IPS-18a (cell line): Measurements from ENCODE around the gene CATSPER4.

Source experiments
- H3K27ac ChIP-seq: one replicate; pipeline ENCODE4 v1.5.1; 2013; ENCODE audit warnings: low read length
- H3K27me3 ChIP-seq: one replicate; pipeline ENCODE4 v1.6.1; 2013; ENCODE audit warnings: mild to moderate bottlenecking, low read length; ENCODE audit not compliant: control insufficient read depth, insufficient read depth
- H3K36me3 ChIP-seq: one replicate; pipeline ENCODE4 v1.6.1; 2013; ENCODE audit warnings: low read depth, low read length; ENCODE audit not compliant: control insufficient read depth
- H3K4me1 ChIP-seq: one replicate; pipeline ENCODE4 v1.6.1; 2013; ENCODE audit warnings: low read depth, low read length; ENCODE audit not compliant: control insufficient read depth
- H3K4me3 ChIP-seq: one replicate; pipeline ENCODE4 v1.5.1; 2013; ENCODE audit warnings: low read length
- H3K9ac ChIP-seq: one replicate; pipeline ENCODE4 v1.6.1; 2013; ENCODE audit warnings: mild to moderate bottlenecking, low read length, moderate library complexity
- H3K9me3 ChIP-seq: one replicate; pipeline ENCODE4 v1.6.1; 2013; ENCODE audit warnings: low read depth, low read length; ENCODE audit not compliant: control insufficient read depth

The CATSPER4 gene

GRCh38 chr1:26184086-26184485 lies 6.3 kb upstream of the CATSPER4 start:
- Histone ChIP-seq H3K27ac (no peak overlapping the region), H3K27me3 (no peaks in the 10 kb centered on the region), H3K9me3 (no peaks in the 10 kb centered on the region), H3K4me3 (no peak overlapping the region), H3K4me1 (no peaks in the 10 kb centered on the region), H3K36me3 (no peaks in the 10 kb centered on the region), H3K9ac (no peak overlapping the region)

GRCh38 chr1:26184883-26185282 lies 5.5 kb upstream of the CATSPER4 start:
- Histone ChIP-seq H3K27me3 (no peaks in the 10 kb centered on the region), H3K9me3 (no peaks in the 10 kb centered on the region), H3K4me1 (peaks cover 1% of the 10 kb centered on the region), H3K9ac (no peak overlapping the region), H3K27ac (no peak overlapping the region), H3K36me3 (peaks cover 4% of the 10 kb centered on the region), H3K4me3 (no peak overlapping the region)

- H3K4me3 ChIP-seq, result no peak overlapping the region
- no peak overlapping the region for H3K9ac ChIP-seq
- H3K27ac ChIP-seq, result no peak overlapping the region
- H3K9me3 ChIP-seq, result no peaks in the 10 kb centered on the region
- no peaks in the 10 kb centered on the region for H3K27me3 ChIP-seq
- H3K36me3 ChIP-seq, result peaks cover 4% of the 10 kb centered on the region
- H3K4me1 ChIP-seq, result peaks cover 12% of the 10 kb centered on the region
Observed at GRCh38 chr1:26187882-26188281, 2.5 kb upstream of the CATSPER4 start.

DNA sequence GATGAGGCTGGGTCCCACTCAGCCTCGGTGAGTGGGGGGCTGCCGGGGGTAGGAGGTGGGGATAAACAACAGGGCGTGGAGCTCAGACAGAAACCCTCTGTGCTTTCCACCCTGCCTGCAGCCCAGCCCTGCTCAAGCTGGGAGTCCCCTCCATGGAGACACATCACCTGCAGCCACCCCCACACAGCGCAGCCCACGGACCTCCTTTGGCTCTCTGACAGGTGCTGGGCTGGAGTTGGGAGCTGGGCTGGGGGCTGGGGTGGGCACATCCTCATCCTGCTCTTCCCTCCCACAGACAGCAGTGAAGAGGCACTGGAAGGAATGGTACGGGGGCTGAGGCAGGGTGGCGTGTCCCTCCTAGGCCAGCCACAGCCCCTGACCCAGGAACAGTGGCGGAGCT lies 1.9 kb upstream of the CATSPER4 start:
- Histone ChIP-seq H3K27ac (no peak overlapping the region), H3K4me1 (peaks cover 12% of the 10 kb centered on the region), H3K27me3 (no peaks in the 10 kb centered on the region), H3K9me3 (no peaks in the 10 kb centered on the region), H3K9ac (no peak overlapping the region), H3K36me3 (peaks cover 4% of the 10 kb centered on the region), H3K4me3 (no peak overlapping the region)

DNA sequence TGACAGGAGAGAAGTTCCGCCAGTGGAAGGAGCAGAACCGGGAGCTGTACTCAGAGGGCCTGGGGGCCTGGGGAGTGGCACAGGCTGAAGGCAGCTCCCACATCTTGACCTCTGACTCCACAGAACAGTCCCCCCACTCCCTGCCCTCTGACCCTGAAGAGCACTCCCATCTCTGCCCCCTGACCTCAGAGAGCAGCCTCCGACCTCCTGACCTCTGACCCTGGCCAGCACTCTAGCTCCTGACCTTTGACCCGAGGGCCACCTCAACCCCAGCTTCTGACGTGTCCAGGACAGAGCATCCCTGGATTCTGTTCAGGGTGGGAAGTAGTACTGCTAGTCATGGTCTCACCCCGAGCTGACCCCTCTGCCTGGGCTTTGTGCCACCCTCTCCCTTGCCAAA lies 1.1 kb upstream of the CATSPER4 start:
- Histone ChIP-seq H3K36me3 (peaks cover 4% of the 10 kb centered on the region), H3K4me1 (peaks cover 12% of the 10 kb centered on the region), H3K4me3 (no peak overlapping the region), H3K9ac (no peak overlapping the region), H3K27ac (no peak overlapping the region), H3K27me3 (no peaks in the 10 kb centered on the region), H3K9me3 (no peaks in the 10 kb centered on the region)

GRCh38 chr1:26189751-26190275 lies 589 bp upstream of the CATSPER4 start:
- Histone ChIP-seq H3K27ac (no peak overlapping the region), H3K9ac (no peak overlapping the region), H3K9me3 (no peaks in the 10 kb centered on the region), H3K4me1 (peaks cover 12% of the 10 kb centered on the region), H3K4me3 (no peak overlapping the region), H3K36me3 (peaks cover 4% of the 10 kb centered on the region), H3K27me3 (no peaks in the 10 kb centered on the region)

- H3K4me1 ChIP-seq, result peaks cover 12% of the 10 kb centered on the region
- H3K9me3 ChIP-seq, result no peaks in the 10 kb centered on the region
- no peak overlapping the region for H3K4me3 ChIP-seq
- no peaks in the 10 kb centered on the region for H3K27me3 ChIP-seq
- no peak overlapping the region for H3K9ac ChIP-seq
- H3K36me3 ChIP-seq, result peaks cover 4% of the 10 kb centered on the region
- H3K27ac ChIP-seq, result no peak overlapping the region
Observed at GRCh38 chr1:26191739-26192138, 1.3 kb downstream of the CATSPER4 start.

- H3K4me3 ChIP-seq, result no peak overlapping the region
- peaks cover 3% of the 10 kb centered on the region for H3K4me1 ChIP-seq
- H3K36me3 ChIP-seq, result no peaks in the 10 kb centered on the region
- H3K27ac ChIP-seq, result no peak overlapping the region
- H3K9me3 ChIP-seq, result no peaks in the 10 kb centered on the region
- no peak overlapping the region for H3K9ac ChIP-seq
- no peaks in the 10 kb centered on the region for H3K27me3 ChIP-seq
Observed at GRCh38 chr1:26195805-26196204, 5.4 kb downstream of the CATSPER4 start.

- Histone ChIP-seq H3K4me1 (no peaks in the 10 kb centered on the region), H3K9me3 (no peaks in the 10 kb centered on the region), H3K9ac (no peak overlapping the region), H3K36me3 (no peaks in the 10 kb centered on the region), H3K27ac (no peak overlapping the region), H3K27me3 (no peaks in the 10 kb centered on the region), H3K4me3 (no peak overlapping the region)
Observed at GRCh38 chr1:26197301-26197700, 6.9 kb downstream of the CATSPER4 start.

GRCh38 chr1:26197813-26198212 lies 7.4 kb downstream of the CATSPER4 start:
- Histone ChIP-seq H3K4me1 (no peaks in the 10 kb centered on the region), H3K27ac (no peak overlapping the region), H3K9me3 (no peaks in the 10 kb centered on the region), H3K36me3 (no peaks in the 10 kb centered on the region), H3K27me3 (peaks cover 3% of the 10 kb centered on the region), H3K9ac (no peak overlapping the region), H3K4me3 (no peak overlapping the region)

DNA sequence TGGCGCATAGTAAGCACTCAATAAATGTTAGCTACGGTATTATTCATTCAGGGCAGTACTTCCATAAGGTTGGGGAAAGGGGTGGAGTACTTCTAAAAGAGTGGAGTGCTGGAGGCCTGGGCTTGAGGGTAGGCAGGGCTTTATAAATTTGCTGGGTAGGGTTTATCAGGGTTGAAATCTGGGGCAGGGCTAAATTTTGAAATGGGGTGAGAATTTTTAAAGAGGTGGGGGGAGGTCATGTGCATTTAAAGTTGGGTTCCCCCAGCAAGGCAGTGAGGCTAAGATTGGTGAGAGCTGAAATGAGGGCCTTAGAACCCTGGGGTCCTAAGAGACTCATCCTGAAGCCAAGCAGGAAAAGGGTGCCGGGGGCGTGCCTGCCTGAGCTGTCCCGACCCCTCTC lies 10.0 kb downstream of the CATSPER4 start:
- Histone ChIP-seq H3K36me3 (no peaks in the 10 kb centered on the region), H3K9me3 (no peaks in the 10 kb centered on the region), H3K4me1 (no peaks in the 10 kb centered on the region), H3K27ac (no peak overlapping the region), H3K27me3 (peaks cover 6% of the 10 kb centered on the region), H3K9ac (no peak overlapping the region), H3K4me3 (peak overlapping the region; percentile 54)

- no peaks in the 10 kb centered on the region for H3K4me1 ChIP-seq
- H3K9me3 ChIP-seq, result no peaks in the 10 kb centered on the region
- no peak overlapping the region for H3K4me3 ChIP-seq
- H3K36me3 ChIP-seq, result no peaks in the 10 kb centered on the region
- H3K9ac ChIP-seq, result no peak overlapping the region
- no peak overlapping the region for H3K27ac ChIP-seq
- H3K27me3 ChIP-seq, result peaks cover 6% of the 10 kb centered on the region
Observed at GRCh38 chr1:26203642-26204318, 13.4 kb downstream of the CATSPER4 start.
